Regular cardiac myocyte (primary cell): ENCODE results near the gene ERAS. TPM values are rescaled to one million over a fixed set of nuclear protein-coding genes. Genes with fewer than 3 reads are reported as not detected.

Experiments
- total RNA-seq: library from RNA; depleted of rRNA; stranded (reverse); fragments of >200 nt; gene quantifications from 2 replicates; pipeline ENCODE4 v1.2.3, GENCODE V29; 2014

The ERAS gene
- not detected in 2 replicates for total RNA-seq

GRCh38 chrX:48826135-48826875 is at the start of gene ERAS:
TSS of gene ERAS (plus strand) at chrX:48826513. CDS start at chrX:48829124, 2,611 bp downstream.

GRCh38 chrX:48786341-48786800 is 39.9 kb upstream of the ERAS start, which contains the start of gene GATA1:
TSS of gene GATA1 (plus strand) at chrX:48786590. CDS start at chrX:48791110, 4,520 bp downstream.

GRCh38 chrX:48801280-48802088 is 24.8 kb upstream of the ERAS start, which contains the start of gene HDAC6:
TSS of gene HDAC6 (plus strand) at chrX:48802067. CDS start at chrX:48802693, 626 bp downstream.

GRCh38 chrX:48835524-48836329 is 9.4 kb downstream of the ERAS start, which contains the start of gene PCSK1N:
TSS of gene PCSK1N (minus strand) at chrX:48835610. CDS start at chrX:48835532, 78 bp downstream.

Other genes with a start within 250 kb of the ERAS start
- gene WDR13, start 229.0 kb upstream of the ERAS start, total RNA-seq = 73.3 and 77.3 TPM in 2 replicates
- 0.28 TPM in 1 of 2 replicates, not detected in the other for gene WAS, start 142.7 kb upstream of the ERAS start, total RNA-seq
- gene SUV39H1, start 129.8 kb upstream of the ERAS start, total RNA-seq = 1.4 and 10.5 TPM in 2 replicates
- not detected in 2 replicates for gene GLOD5, start 64.8 kb upstream of the ERAS start, total RNA-seq
- gene GATA1, start 39.9 kb upstream of the ERAS start, total RNA-seq = not detected in 2 replicates
- 21.7 and 34.1 TPM in 2 replicates for gene HDAC6, start 24.4 kb upstream of the ERAS start, total RNA-seq
- gene PCSK1N, start 9.1 kb downstream of the ERAS start, total RNA-seq = 0.19 and 0.85 TPM in 2 replicates
- gene TIMM17B, start 71.3 kb downstream of the ERAS start, total RNA-seq = 26.5 and 42.0 TPM in 2 replicates
- gene PQBP1, start 71.4 kb downstream of the ERAS start, total RNA-seq = 36.1 and 88.6 TPM in 2 replicates
- gene SLC35A2, start 85.1 kb downstream of the ERAS start, total RNA-seq = 18.6 and 19.6 TPM in 2 replicates
- 5.2 and 7.0 TPM in 2 replicates for gene PIM2, start 92.5 kb downstream of the ERAS start, total RNA-seq
- 25.9 and 34.5 TPM in 2 replicates for gene OTUD5, start 131.1 kb downstream of the ERAS start, total RNA-seq
- gene KCND1, start 145.3 kb downstream of the ERAS start, total RNA-seq = 0.56 and 0.58 TPM in 2 replicates
- 23.1 and 28.2 TPM in 2 replicates for gene GRIPAP1, start 175.8 kb downstream of the ERAS start, total RNA-seq
- 29.1 and 33.0 TPM in 2 replicates for gene TFE3, start 216.8 kb downstream of the ERAS start, total RNA-seq
- gene CCDC120, start 232.5 kb downstream of the ERAS start, total RNA-seq = 0.19 and 0.28 TPM in 2 replicates
- gene PRAF2, start 247.5 kb downstream of the ERAS start, total RNA-seq = 5.8 and 7.0 TPM in 2 replicates